ENCODE data around the gene HTRA1.
A peak's percentile ranks its signal among the peaks of the same experiment; 100 is the strongest.

The HTRA1 gene

DNA sequence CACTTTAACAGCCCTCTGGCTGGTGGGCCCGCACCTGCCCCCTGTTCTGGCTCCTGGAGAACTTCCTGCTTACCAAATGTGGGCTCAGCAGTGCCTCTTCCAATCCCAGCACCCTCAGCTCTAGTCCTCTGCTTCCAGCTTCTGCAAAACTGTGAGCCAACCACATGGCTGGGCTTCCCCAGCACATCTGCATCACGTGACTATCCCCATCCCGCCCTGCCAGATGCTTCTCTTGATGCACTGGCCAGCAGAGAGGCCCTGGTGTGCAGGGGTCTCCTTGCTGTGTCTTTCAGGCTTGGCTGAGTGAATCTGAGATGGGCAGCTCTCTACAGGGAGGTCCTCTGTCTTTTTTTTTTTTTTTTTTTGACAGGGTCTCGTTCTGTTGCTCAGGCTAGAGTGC lies 55.4 kb downstream of the HTRA1 start:
- H4K20me1 ChIP-seq (ENCODE audit: insufficient read depth, low read length, poor library complexity, severe bottlenecking), result no peaks in the 10 kb centered on the region
- H3F3A ChIP-seq (ENCODE audit: low read depth), result no peaks in the 10 kb centered on the region
- TF ChIP-seq, protein P1, sequence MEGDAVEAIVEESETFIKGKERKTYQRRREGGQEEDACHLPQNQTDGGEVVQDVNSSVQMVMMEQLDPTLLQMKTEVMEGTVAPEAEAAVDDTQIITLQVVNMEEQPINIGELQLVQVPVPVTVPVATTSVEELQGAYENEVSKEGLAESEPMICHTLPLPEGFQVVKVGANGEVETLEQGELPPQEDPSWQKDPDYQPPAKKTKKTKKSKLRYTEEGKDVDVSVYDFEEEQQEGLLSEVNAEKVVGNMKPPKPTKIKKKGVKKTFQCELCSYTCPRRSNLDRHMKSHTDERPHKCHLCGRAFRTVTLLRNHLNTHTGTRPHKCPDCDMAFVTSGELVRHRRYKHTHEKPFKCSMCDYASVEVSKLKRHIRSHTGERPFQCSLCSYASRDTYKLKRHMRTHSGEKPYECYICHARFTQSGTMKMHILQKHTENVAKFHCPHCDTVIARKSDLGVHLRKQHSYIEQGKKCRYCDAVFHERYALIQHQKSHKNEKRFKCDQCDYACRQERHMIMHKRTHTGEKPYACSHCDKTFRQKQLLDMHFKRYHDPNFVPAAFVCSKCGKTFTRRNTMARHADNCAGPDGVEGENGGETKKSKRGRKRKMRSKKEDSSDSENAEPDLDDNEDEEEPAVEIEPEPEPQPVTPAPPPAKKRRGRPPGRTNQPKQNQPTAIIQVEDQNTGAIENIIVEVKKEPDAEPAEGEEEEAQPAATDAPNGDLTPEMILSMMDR (conservative IDR thresholded peaks at IDR 0.05; ENCODE audit: low read length), result no peak
- TF ChIP-seq EZH2phosphoT487 (IDR thresholded peaks at IDR 0.05; ENCODE audit: borderline replicate concordance), result no peak

DNA sequence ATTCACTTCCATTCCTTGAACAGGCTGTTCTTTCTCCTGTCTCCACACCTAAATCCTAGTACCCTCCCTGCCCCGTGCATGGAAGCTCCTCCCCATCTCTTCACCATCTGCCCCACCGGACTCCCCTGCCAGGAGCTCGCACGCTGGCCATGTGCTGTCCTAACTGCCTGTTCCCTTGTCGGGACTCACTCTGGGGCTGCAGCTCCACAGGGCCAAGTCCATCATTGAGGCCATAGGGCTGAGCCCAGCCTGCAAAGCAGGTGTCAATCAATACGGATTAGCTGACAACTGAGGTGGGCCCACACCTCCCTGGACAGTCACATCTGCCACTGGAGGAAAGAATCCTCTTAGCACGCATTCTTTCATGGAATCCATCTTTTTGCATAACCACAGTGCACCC lies 57.8 kb downstream of the HTRA1 start:
- Histone ChIP-seq H3K27me3 (ENCODE audit: insufficient read depth, low read length, poor library complexity, severe bottlenecking) (no peaks in the 10 kb centered on the region), H3K36me3 (ENCODE audit: insufficient read depth, low read length) (no peaks in the 10 kb centered on the region), H3K9ac (ENCODE audit: low read depth, low read length, poor library complexity, severe bottlenecking) (no peak overlapping the region), H3K79me2 (ENCODE audit: insufficient read depth, low read length) (no peaks in the 10 kb centered on the region), H4K20me1 (ENCODE audit: insufficient read depth, low read length, poor library complexity, severe bottlenecking) (no peaks in the 10 kb centered on the region), H3K9me3 (ENCODE audit: insufficient read depth, low read depth, low read length) (no peaks in the 10 kb centered on the region), H3F3A (ENCODE audit: low read depth) (no peaks in the 10 kb centered on the region), H3K4me3 (ENCODE audit: low read length, poor library complexity, severe bottlenecking) (no peak overlapping the region), H2AFZ (ENCODE audit: low read length) (no peak overlapping the region), H3K4me1 (ENCODE audit: insufficient read depth, low read length, poor library complexity, severe bottlenecking) (peaks cover 38% of the 10 kb centered on the region), H3K9me2 (replicated peaks; ENCODE audit: low read depth, low read length) (no peaks in the 10 kb centered on the region), H3K4me2 (ENCODE audit: low read depth, low read length, poor library complexity, severe bottlenecking) (no peak overlapping the region)
- TF ChIP-seq, protein P1 (conservative IDR thresholded peaks at IDR 0.05; ENCODE audit: low read length), result no peak
- TF ChIP-seq EZH2phosphoT487 (IDR thresholded peaks at IDR 0.05; ENCODE audit: borderline replicate concordance), result no peak

More for the DNA sequence above, 55.4 kb downstream of the HTRA1 start:
- Histone ChIP-seq H3K4me3 (ENCODE audit: low read length, poor library complexity, severe bottlenecking) (peak overlapping the region; percentile 9), H3K27me3 (ENCODE audit: insufficient read depth, low read length, poor library complexity, severe bottlenecking) (no peaks in the 10 kb centered on the region), H3K36me3 (ENCODE audit: insufficient read depth, low read length) (no peaks in the 10 kb centered on the region), H2AFZ (ENCODE audit: low read length) (no peak overlapping the region), H3K4me1 (ENCODE audit: insufficient read depth, low read length, poor library complexity, severe bottlenecking) (peaks cover 62% of the 10 kb centered on the region), H3K9me2 (replicated peaks; ENCODE audit: low read depth, low read length) (no peaks in the 10 kb centered on the region), H3K79me2 (ENCODE audit: insufficient read depth, low read length) (no peaks in the 10 kb centered on the region), H3K4me2 (ENCODE audit: low read depth, low read length, poor library complexity, severe bottlenecking) (peak overlapping the region; percentile 68), H3K9me3 (ENCODE audit: insufficient read depth, low read depth, low read length) (no peaks in the 10 kb centered on the region), H3K9ac (ENCODE audit: low read depth, low read length, poor library complexity, severe bottlenecking) (peak overlapping the region; percentile 57)

- Histone ChIP-seq H3K9ac (ENCODE audit: low read depth, low read length, poor library complexity, severe bottlenecking) (no peak overlapping the region), H4K20me1 (ENCODE audit: insufficient read depth, low read length, poor library complexity, severe bottlenecking) (no peaks in the 10 kb centered on the region), H3K9me2 (replicated peaks; ENCODE audit: low read depth, low read length) (no peaks in the 10 kb centered on the region), H3K4me3 (ENCODE audit: low read length, poor library complexity, severe bottlenecking) (no peak overlapping the region), H3K27me3 (ENCODE audit: insufficient read depth, low read length, poor library complexity, severe bottlenecking) (no peaks in the 10 kb centered on the region), H3K36me3 (ENCODE audit: insufficient read depth, low read length) (no peaks in the 10 kb centered on the region), H3F3A (ENCODE audit: low read depth) (no peaks in the 10 kb centered on the region), H3K4me2 (ENCODE audit: low read depth, low read length, poor library complexity, severe bottlenecking) (no peak overlapping the region), H3K79me2 (ENCODE audit: insufficient read depth, low read length) (no peaks in the 10 kb centered on the region), H3K4me1 (ENCODE audit: insufficient read depth, low read length, poor library complexity, severe bottlenecking) (peaks cover 31% of the 10 kb centered on the region), H3K9me3 (ENCODE audit: insufficient read depth, low read depth, low read length) (no peaks in the 10 kb centered on the region), H2AFZ (ENCODE audit: low read length) (no peak overlapping the region)
- TF ChIP-seq, protein P1 (conservative IDR thresholded peaks at IDR 0.05; ENCODE audit: low read length), result no peak
- no peak for TF ChIP-seq EZH2phosphoT487 (IDR thresholded peaks at IDR 0.05; ENCODE audit: borderline replicate concordance)
Measured at GRCh38 chr10:122519873-122520272, 58.5 kb downstream of the HTRA1 start.

All from Loucy (cell line).